Endodermal cell (in vitro differentiated cells): ENCODE data around the gene CAND2. TPM values are rescaled to one million over a fixed set of nuclear protein-coding genes. Genes with fewer than 3 reads are reported as not detected.
"Not testable (repeated sequence)": the region's sequence is repeated elsewhere in the genome, so short reads cannot be mapped to it uniquely, and the experiment has no call there.

Source experiments
- DNase-seq: peaks from one replicate; pipeline ENCODE4 v3.0.0-alpha.2; 2017
- H3K27ac ChIP-seq: 2 replicates; pipeline ENCODE4 v1.5.1; 2013; ENCODE audit warnings: mild to moderate bottlenecking, low read depth, low read length, moderate library complexity
- H3K27me3 ChIP-seq: 2 replicates; pipeline ENCODE4 v1.6.1; 2013; ENCODE audit warnings: mild to moderate bottlenecking, low read length, moderate library complexity; ENCODE audit not compliant: insufficient read depth, control insufficient read depth, poor library complexity, severe bottlenecking
- H3K36me3 ChIP-seq: 2 replicates; pipeline ENCODE4 v1.7.0; 2013; ENCODE audit warnings: mild to moderate bottlenecking, low read length, moderate library complexity; ENCODE audit not compliant: control insufficient read depth, insufficient read depth
- H3K4me1 ChIP-seq: one replicate; pipeline ENCODE4 v1.7.0; 2013; ENCODE audit warnings: low read length; ENCODE audit not compliant: control insufficient read depth, insufficient read depth
- H3K4me3 ChIP-seq: 2 replicates; pipeline ENCODE4 v1.5.1; 2013; ENCODE audit warnings: mild to moderate bottlenecking, low read length, moderate library complexity
- H3K9ac ChIP-seq: 2 replicates; pipeline ENCODE4 v1.6.1; 2013; ENCODE audit warnings: mild to moderate bottlenecking, low read length, moderate library complexity; ENCODE audit not compliant: poor library complexity, severe bottlenecking; ENCODE audit errors: extremely low read depth
- H3K9me3 ChIP-seq: 2 replicates; pipeline ENCODE4 v1.6.1; 2013; ENCODE audit warnings: mild to moderate bottlenecking, low read length, moderate library complexity; ENCODE audit not compliant: control insufficient read depth
- H3K27ac Mint-ChIP-seq: 2 replicates; pipeline ENCODE4 v1.8.0; 2020; ENCODE audit warnings: mixed read lengths
- H3K27me3 Mint-ChIP-seq: 2 replicates; pipeline ENCODE4 v1.8.0; 2021; ENCODE audit warnings: mild to moderate bottlenecking, mixed read lengths; ENCODE audit not compliant: insufficient read depth
- H3K36me3 Mint-ChIP-seq: 2 replicates; pipeline ENCODE4 v1.8.0; 2020; ENCODE audit warnings: low read depth, mixed read lengths
- H3K4me1 Mint-ChIP-seq: 2 replicates; pipeline ENCODE4 v1.8.0; 2020; ENCODE audit warnings: mixed read lengths
- H3K4me3 Mint-ChIP-seq: 2 replicates; pipeline ENCODE4 v1.8.0; 2020; ENCODE audit warnings: mild to moderate bottlenecking, moderate library complexity, mixed read lengths
- H3K9me3 Mint-ChIP-seq: 2 replicates; pipeline ENCODE4 v1.8.0; 2020; ENCODE audit warnings: mild to moderate bottlenecking, mixed read lengths
- CTCF ChIP-seq: fragments of 200-600 bp; sonication (generic); conservative IDR thresholded peaks from 2 replicates; pipeline ENCODE4 v1.5.0; 2021; ENCODE audit warnings: antibody characterized with exemption, mild to moderate bottlenecking
- WGBS, 2 experiments: methylation state at CpG; one replicate each; pipeline versions ENCODE4 v1.1.5 to v1.1.7; 2013; ENCODE audit warnings: missing lambda C conversion rate in 2 of 2, mixed read lengths in 1 of 2; ENCODE audit not compliant: insufficient coverage in 1 of 2, insufficient read length in 1 of 2; 5-methylcytosine and 5-hydroxymethylcytosine counted together
- total RNA-seq, 2 donors: library from RNA; stranded (reverse); fragmentation: NEBNext Ultra II Directional in 1 of 2; extraction: Animal tissue kit (Norgen Biotek cat#: 25700) in 1 of 2; gene quantifications; 2 replicates in 1 of 2; 3 replicates in 1 of 2; pipeline ENCODE4 v1.2.1, GENCODE V29; 2021

The CAND2 gene
- total RNA-seq, 2 donors from 2014 or later: 7.8 to 15.0 TPM

DNA sequence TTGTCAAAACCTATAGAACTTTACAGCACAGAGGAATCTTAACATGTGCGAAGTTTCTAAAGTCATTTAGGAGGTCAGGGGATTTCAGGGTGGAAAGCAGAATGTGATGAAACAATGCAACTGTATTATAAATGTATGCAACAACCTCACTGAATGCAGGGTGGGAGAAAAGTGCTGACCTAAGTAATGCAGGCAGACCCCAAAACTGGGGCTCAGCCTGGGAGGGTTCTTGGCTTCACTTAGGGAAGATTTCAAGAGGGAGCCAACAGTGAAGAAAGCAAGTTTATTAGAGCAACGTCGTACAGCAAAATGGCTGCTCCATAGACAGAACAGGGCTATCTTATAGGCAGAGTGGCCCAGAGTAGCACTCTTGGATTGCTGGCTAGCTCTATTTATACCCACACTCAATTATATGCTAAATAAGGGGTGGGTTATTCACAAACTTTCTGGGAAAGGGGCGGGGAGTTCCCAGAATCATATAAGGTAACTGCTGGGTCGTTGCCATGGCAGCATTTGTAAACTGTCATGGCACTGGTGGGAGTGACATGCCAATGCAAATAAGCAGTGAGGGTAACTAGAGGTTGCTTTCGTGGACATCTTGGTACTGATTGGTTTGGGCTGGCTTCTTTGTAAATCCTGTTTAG is 14.2 kb upstream of the CAND2 start:
- Histone ChIP-seq H3K27me3 (no peaks in the 10 kb centered on the region), H3K4me3 (peak overlapping the region; percentile 23), H3K9ac (no peak overlapping the region), H3K4me1 (peaks cover 3% of the 10 kb centered on the region), H3K9me3 (peaks cover 6% of the 10 kb centered on the region), H3K36me3 (no peaks in the 10 kb centered on the region), H3K27ac (no peak overlapping the region)
- Mint-ChIP-seq H3K27me3 (peaks cover 4% of the 10 kb centered on the region), H3K9me3 (no peaks in the 10 kb centered on the region), H3K27ac (no peak overlapping the region), H3K4me1 (peaks cover 3% of the 10 kb centered on the region), H3K36me3 (no peaks in the 10 kb centered on the region), H3K4me3 (no peak overlapping the region)
- 78 to 81% methylated on average over 4 to 6 of the region's 6 CpGs for WGBS, 2 experiments
- no peak for TF ChIP-seq CTCF
- DNase-seq: peak; percentile 91

DNA sequence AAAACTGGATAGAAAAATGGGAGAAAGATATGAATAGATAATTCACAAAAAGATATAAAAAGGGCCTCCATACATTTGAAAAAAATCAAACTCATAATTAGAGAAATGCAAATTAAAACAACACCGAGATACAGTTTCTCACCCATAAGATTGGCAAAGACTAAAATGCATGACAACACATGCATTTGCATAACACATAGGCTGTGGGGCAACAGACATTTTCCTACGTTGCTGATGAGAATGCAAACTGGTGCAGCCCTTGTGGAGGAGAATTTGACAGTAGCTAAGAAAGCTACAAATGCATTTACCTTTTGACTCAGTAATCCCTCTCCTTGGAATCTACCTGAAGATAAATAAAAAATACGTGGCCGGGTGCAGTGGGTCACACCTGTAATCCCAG is 11.4 kb upstream of the CAND2 start:
- no peaks in the 10 kb centered on the region for H3K27me3 ChIP-seq
- peaks cover 6% of the 10 kb centered on the region for H3K9me3 ChIP-seq
- H3K9ac ChIP-seq: no peak overlapping the region
- no peaks in the 10 kb centered on the region for H3K36me3 Mint-ChIP-seq
- H3K27me3 Mint-ChIP-seq: peaks cover 8% of the 10 kb centered on the region
- H3K4me1 ChIP-seq: peaks cover 3% of the 10 kb centered on the region
- no peak overlapping the region for H3K4me3 Mint-ChIP-seq
- H3K4me3 ChIP-seq: no peak overlapping the region
- H3K36me3 ChIP-seq: no peaks in the 10 kb centered on the region
- TF ChIP-seq CTCF: no peak
- no peak overlapping the region for H3K27ac ChIP-seq
- peaks cover 3% of the 10 kb centered on the region for H3K4me1 Mint-ChIP-seq
- no peaks in the 10 kb centered on the region for H3K9me3 Mint-ChIP-seq
- DNase-seq: peak; percentile 22
- no peak overlapping the region for H3K27ac Mint-ChIP-seq
- 54 to 58% methylated on average over 3 to 4 of the region's 4 CpGs for WGBS, 2 experiments

- H3K4me3 Mint-ChIP-seq, H3K4me1 Mint-ChIP-seq, H3K9ac ChIP-seq, H3K27ac ChIP-seq, H3K4me3 ChIP-seq, H3K27me3 Mint-ChIP-seq, H3K9me3 Mint-ChIP-seq, H3K36me3 ChIP-seq, H3K27me3 ChIP-seq, H3K36me3 Mint-ChIP-seq, H3K9me3 ChIP-seq, H3K27ac Mint-ChIP-seq, H3K4me1 ChIP-seq: not testable (repeated sequence)
- peak; percentile 91 for DNase-seq
- TF ChIP-seq CTCF: peak; percentile 64
- WGBS, 2 experiments: 30 to 37% methylated on average over 6 to 9 of the region's 9 CpGs
Measured at GRCh38 chr3:12787346-12787745, 9.1 kb upstream of the CAND2 start.

DNA sequence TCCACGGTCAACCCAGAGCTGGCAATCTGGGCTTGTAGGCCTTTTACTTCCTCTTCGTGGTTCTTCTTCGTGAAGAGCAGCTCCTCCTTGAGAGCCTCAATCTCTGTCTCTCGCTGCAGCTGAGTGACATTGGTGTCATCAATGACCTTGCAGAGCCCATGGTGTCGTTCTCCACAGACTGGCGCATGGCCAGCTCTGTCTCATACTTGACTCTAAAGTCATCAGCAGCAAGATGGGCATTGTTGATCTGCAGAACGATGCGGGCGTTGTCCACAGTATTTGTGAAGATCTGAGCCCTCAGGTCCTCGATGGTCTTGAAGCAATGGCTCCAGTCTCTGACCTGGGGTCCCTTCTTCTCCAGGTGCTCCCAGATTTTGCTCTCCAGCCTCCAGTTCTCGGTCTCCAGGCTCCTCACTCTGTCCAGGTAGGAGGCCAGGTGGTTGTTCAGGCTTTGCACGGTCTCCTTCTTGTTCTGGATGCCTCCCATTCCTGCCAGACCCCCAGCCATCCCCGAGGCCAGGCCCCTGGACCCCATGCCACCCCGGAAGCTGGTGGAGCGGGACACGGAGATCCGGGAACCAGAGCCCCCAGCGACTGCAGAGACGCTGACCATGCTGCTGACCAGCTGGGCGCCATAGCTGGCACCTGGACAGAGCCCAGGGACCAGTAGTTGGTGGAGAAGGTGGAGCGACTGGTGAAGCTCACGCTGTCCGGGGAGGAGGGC is 8.4 kb upstream of the CAND2 start:
- not testable (repeated sequence) for H3K36me3 ChIP-seq, H3K9me3 Mint-ChIP-seq, H3K27me3 Mint-ChIP-seq, H3K4me3 Mint-ChIP-seq, H3K4me1 ChIP-seq, H3K4me3 ChIP-seq, H3K9ac ChIP-seq, DNase-seq, H3K36me3 Mint-ChIP-seq, H3K4me1 Mint-ChIP-seq, H3K9me3 ChIP-seq, H3K27me3 ChIP-seq, H3K27ac ChIP-seq, H3K27ac Mint-ChIP-seq
- WGBS, 2 experiments: 90 to 92% methylated on average over 19 to 23 of the region's 23 CpGs
